ENCODE results near the gene SMIM38. TPM values are rescaled to one million over a fixed set of nuclear protein-coding genes. Genes with fewer than 3 reads are reported as not detected.

Gene SMIM38
- total and polyA plus RNA-seq, 5 donors from 2014 or later: 0.07 to 1.3 (median 0.11) TPM; not detected in 2

GRCh38 chr11:69116671-69117070, 39.1 kb upstream of the SMIM38 start:
- Mint-ChIP-seq H3K4me3 (no peak overlapping the region), H3K27me3 (no peaks in the 10 kb centered on the region), H3K36me3 (no peaks in the 10 kb centered on the region), H3K4me1 (peaks cover 0 to 28% (median 8%) of the 10 kb centered on the region in 4 donors), H3K9me3 (peaks cover 0 to 3% (median 0%) of the 10 kb centered on the region in 7 donors), H3K27ac (no peak overlapping the region)
- H3K4me3 ChIP-seq (ENCODE audit: low read depth, low read length): no peak overlapping the region
- DNase-seq: no peak
- H3K36me3 ChIP-seq (ENCODE audit: control insufficient read depth, insufficient read depth, low read length): no peaks in the 10 kb centered on the region
- no peak for ATAC-seq (ENCODE audit: low read depth in 2 of 2)
- no peaks in the 10 kb centered on the region for H3K9me3 ChIP-seq (ENCODE audit: control insufficient read depth in 2 of 2, low read length in 2 of 2)
- no peaks in the 10 kb centered on the region for H3K27me3 ChIP-seq (ENCODE audit: control insufficient read depth, insufficient read depth, low read length)
- H3K4me1 ChIP-seq (ENCODE audit: control insufficient read depth, insufficient read depth, low read length, poor library complexity, severe bottlenecking): peaks cover 8% of the 10 kb centered on the region
- H3K27ac ChIP-seq (ENCODE audit: insufficient read depth, low read length, poor library complexity, severe bottlenecking): no peak overlapping the region

GRCh38 chr11:69119190-69119589, 36.5 kb upstream of the SMIM38 start:
- Mint-ChIP-seq H3K4me3 (peak overlapping the region in 1 of 4 donors; percentile 24), H3K4me1 (peaks cover 2 to 51% (median 19%) of the 10 kb centered on the region in 4 donors), H3K27me3 (no peaks in the 10 kb centered on the region), H3K36me3 (no peaks in the 10 kb centered on the region), H3K27ac (peak overlapping the region in 1 of 3 donors; percentile 65), H3K9me3 (peaks cover 0 to 3% (median 0%) of the 10 kb centered on the region in 7 donors)
- H3K9me3 ChIP-seq (ENCODE audit: control insufficient read depth in 2 of 2, low read length in 2 of 2): no peaks in the 10 kb centered on the region
- H3K4me3 ChIP-seq (ENCODE audit: low read depth, low read length): no peak overlapping the region
- H3K27ac ChIP-seq (ENCODE audit: insufficient read depth, low read length, poor library complexity, severe bottlenecking): no peak overlapping the region
- no peaks in the 10 kb centered on the region for H3K36me3 ChIP-seq (ENCODE audit: control insufficient read depth, insufficient read depth, low read length)
- H3K27me3 ChIP-seq (ENCODE audit: control insufficient read depth, insufficient read depth, low read length): no peaks in the 10 kb centered on the region
- no peak for DNase-seq
- ATAC-seq (ENCODE audit: low read depth in 2 of 2): no peak
- peaks cover 33% of the 10 kb centered on the region for H3K4me1 ChIP-seq (ENCODE audit: control insufficient read depth, insufficient read depth, low read length, poor library complexity, severe bottlenecking)

- no peaks in the 10 kb centered on the region for H3K27me3 Mint-ChIP-seq
- no peaks in the 10 kb centered on the region for H3K9me3 ChIP-seq (ENCODE audit: control insufficient read depth in 2 of 2, low read length in 2 of 2)
- H3K4me1 ChIP-seq (ENCODE audit: control insufficient read depth, insufficient read depth, low read length, poor library complexity, severe bottlenecking): peaks cover 42% of the 10 kb centered on the region
- no peak overlapping the region for H3K27ac ChIP-seq (ENCODE audit: insufficient read depth, low read length, poor library complexity, severe bottlenecking)
- ATAC-seq (ENCODE audit: low read depth in 2 of 2): no peak
- no peaks in the 10 kb centered on the region for H3K36me3 Mint-ChIP-seq
- H3K9me3 Mint-ChIP-seq: peaks cover 0 to 3% (median 0%) of the 10 kb centered on the region in 7 donors
- DNase-seq: no peak
- H3K4me3 Mint-ChIP-seq: peak overlapping the region in 2 of 4 donors; percentile 70 to 87
- H3K4me1 Mint-ChIP-seq: peaks cover 7 to 58% (median 25%) of the 10 kb centered on the region in 4 donors
- no peaks in the 10 kb centered on the region for H3K27me3 ChIP-seq (ENCODE audit: control insufficient read depth, insufficient read depth, low read length)
- peak overlapping the region in 2 of 3 donors; percentile 65 to 82 for H3K27ac Mint-ChIP-seq
- H3K4me3 ChIP-seq (ENCODE audit: low read depth, low read length): no peak overlapping the region
- H3K36me3 ChIP-seq (ENCODE audit: control insufficient read depth, insufficient read depth, low read length): no peaks in the 10 kb centered on the region
Observed at GRCh38 chr11:69120096-69120875, 35.4 kb upstream of the SMIM38 start.

GRCh38 chr11:69121021-69121420, 34.7 kb upstream of the SMIM38 start:
- H3K4me3 ChIP-seq (ENCODE audit: low read depth, low read length): no peak overlapping the region
- Mint-ChIP-seq H3K27ac (peak overlapping the region; percentile 52 to 82 (median 76)), H3K27me3 (no peaks in the 10 kb centered on the region), H3K9me3 (peaks cover 0 to 3% (median 0%) of the 10 kb centered on the region in 7 donors), H3K36me3 (no peaks in the 10 kb centered on the region), H3K4me3 (peak overlapping the region in 3 of 4 donors; percentile 55 to 87 (median 74)), H3K4me1 (peaks cover 7 to 58% (median 25%) of the 10 kb centered on the region in 4 donors)
- ATAC-seq (ENCODE audit: low read depth in 2 of 2): no peak
- H3K27ac ChIP-seq (ENCODE audit: insufficient read depth, low read length, poor library complexity, severe bottlenecking): no peak overlapping the region
- peaks cover 42% of the 10 kb centered on the region for H3K4me1 ChIP-seq (ENCODE audit: control insufficient read depth, insufficient read depth, low read length, poor library complexity, severe bottlenecking)
- no peak for DNase-seq
- no peaks in the 10 kb centered on the region for H3K27me3 ChIP-seq (ENCODE audit: control insufficient read depth, insufficient read depth, low read length)
- no peaks in the 10 kb centered on the region for H3K9me3 ChIP-seq (ENCODE audit: control insufficient read depth in 2 of 2, low read length in 2 of 2)
- no peaks in the 10 kb centered on the region for H3K36me3 ChIP-seq (ENCODE audit: control insufficient read depth, insufficient read depth, low read length)

GRCh38 chr11:69121621-69122325, 34.0 kb upstream of the SMIM38 start:
- H3K4me1 Mint-ChIP-seq: peaks cover 7 to 58% (median 25%) of the 10 kb centered on the region in 4 donors
- H3K4me3 Mint-ChIP-seq: peak overlapping the region in 2 of 4 donors; percentile 74 to 87
- no peaks in the 10 kb centered on the region for H3K27me3 Mint-ChIP-seq
- H3K36me3 ChIP-seq (ENCODE audit: control insufficient read depth, insufficient read depth, low read length): no peaks in the 10 kb centered on the region
- H3K27ac Mint-ChIP-seq: peak overlapping the region in 2 of 3 donors; percentile 82 to 90
- H3K9me3 Mint-ChIP-seq: peaks cover 0 to 3% (median 0%) of the 10 kb centered on the region in 7 donors
- H3K27me3 ChIP-seq (ENCODE audit: control insufficient read depth, insufficient read depth, low read length): no peaks in the 10 kb centered on the region
- ATAC-seq (ENCODE audit: low read depth in 2 of 2): no peak
- DNase-seq: no peak
- peak overlapping the region; percentile 62 for H3K27ac ChIP-seq (ENCODE audit: insufficient read depth, low read length, poor library complexity, severe bottlenecking)
- peaks cover 42% of the 10 kb centered on the region for H3K4me1 ChIP-seq (ENCODE audit: control insufficient read depth, insufficient read depth, low read length, poor library complexity, severe bottlenecking)
- H3K9me3 ChIP-seq (ENCODE audit: control insufficient read depth in 2 of 2, low read length in 2 of 2): no peaks in the 10 kb centered on the region
- H3K4me3 ChIP-seq (ENCODE audit: low read depth, low read length): no peak overlapping the region
- H3K36me3 Mint-ChIP-seq: no peaks in the 10 kb centered on the region

GRCh38 chr11:69122326-69122629, 33.5 kb upstream of the SMIM38 start:
- H3K27ac Mint-ChIP-seq: peak overlapping the region; percentile 79 to 90 (median 80)
- Histone ChIP-seq H3K27me3 (ENCODE audit: control insufficient read depth, insufficient read depth, low read length) (no peaks in the 10 kb centered on the region), H3K4me1 (ENCODE audit: control insufficient read depth, insufficient read depth, low read length, poor library complexity, severe bottlenecking) (peaks cover 42% of the 10 kb centered on the region), H3K4me3 (ENCODE audit: low read depth, low read length) (peak overlapping the region; percentile 53), H3K27ac (ENCODE audit: insufficient read depth, low read length, poor library complexity, severe bottlenecking) (peak overlapping the region; percentile 62), H3K9me3 (ENCODE audit: control insufficient read depth in 2 of 2, low read length in 2 of 2) (no peaks in the 10 kb centered on the region), H3K36me3 (ENCODE audit: control insufficient read depth, insufficient read depth, low read length) (no peaks in the 10 kb centered on the region)
- peaks cover 0 to 3% (median 0%) of the 10 kb centered on the region in 7 donors for H3K9me3 Mint-ChIP-seq
- DNase-seq (no peak), ATAC-seq (ENCODE audit: low read depth in 2 of 2) (no peak)
- peak overlapping the region in 3 of 4 donors; percentile 83 to 87 (median 87) for H3K4me3 Mint-ChIP-seq
- H3K27me3 Mint-ChIP-seq: no peaks in the 10 kb centered on the region
- peaks cover 7 to 58% (median 25%) of the 10 kb centered on the region in 4 donors for H3K4me1 Mint-ChIP-seq
- H3K36me3 Mint-ChIP-seq: no peaks in the 10 kb centered on the region

- Mint-ChIP-seq H3K4me1 (peaks cover 7 to 58% (median 25%) of the 10 kb centered on the region in 4 donors), H3K27me3 (no peaks in the 10 kb centered on the region), H3K36me3 (no peaks in the 10 kb centered on the region), H3K27ac (peak overlapping the region; percentile 79 to 90 (median 80)), H3K9me3 (peaks cover 0 to 3% (median 0%) of the 10 kb centered on the region in 7 donors), H3K4me3 (peak overlapping the region; percentile 68 to 87 (median 85))
- ATAC-seq (ENCODE audit: low read depth in 2 of 2): peak; percentile 45 to 59
- peak in 2 of 3 donors; percentile 5 to 78 for DNase-seq
- no peaks in the 10 kb centered on the region for H3K9me3 ChIP-seq (ENCODE audit: control insufficient read depth in 2 of 2, low read length in 2 of 2)
- H3K36me3 ChIP-seq (ENCODE audit: control insufficient read depth, insufficient read depth, low read length): no peaks in the 10 kb centered on the region
- peaks cover 42% of the 10 kb centered on the region for H3K4me1 ChIP-seq (ENCODE audit: control insufficient read depth, insufficient read depth, low read length, poor library complexity, severe bottlenecking)
- peak overlapping the region; percentile 62 for H3K27ac ChIP-seq (ENCODE audit: insufficient read depth, low read length, poor library complexity, severe bottlenecking)
- H3K27me3 ChIP-seq (ENCODE audit: control insufficient read depth, insufficient read depth, low read length): no peaks in the 10 kb centered on the region
- peak overlapping the region; percentile 53 for H3K4me3 ChIP-seq (ENCODE audit: low read depth, low read length)
Observed at GRCh38 chr11:69122630-69123431, 32.9 kb upstream of the SMIM38 start.
